IMR-90 (cell line): Measurements from ENCODE around the gene SNRK. TPM values are rescaled to one million over a fixed set of nuclear protein-coding genes. Genes with fewer than 3 reads are reported as not detected.

Source experiments
- ATAC-seq: fragments of 200-7000 bp; cut with Tn5 transposase; 2 replicates; pipeline ENCODE4 v1.9.1; 2020; ENCODE audit warnings: low read depth, mild to moderate bottlenecking, moderate library complexity
- BruUV-seq: library from RNA; stranded (reverse); fragments of 400-500 nt; replicated peaks from 2 replicates; lab custom pipeline; 2021; lab: Mats Ljungman, UMichigan
- CTCF ChIA-PET: fragments of 300-600 bp; formaldehyde crosslinking; extraction: SDS; loops from one replicate; lab custom pipeline; 2021; ENCODE audit warnings: antibody characterized with exemption; lab: Yijun Ruan, JAX
- POLR2A ChIA-PET: fragments of 300-600 bp; sonication (Branson Sonifier 250); formaldehyde crosslinking; loops from one replicate; lab custom pipeline; 2022; ENCODE audit warnings: antibody characterized with exemption; ENCODE audit not compliant: unreplicated experiment; lab: Charles Lee
- DNase-seq: peaks from one replicate; pipeline ENCODE4 v3.0.0; 2013
- H2AFZ ChIP-seq: replicated peaks from 2 replicates; pipeline ENCODE3; 2013; ENCODE audit warnings: low read length, mild to moderate bottlenecking; ENCODE audit not compliant: poor library complexity
- H2AK5ac ChIP-seq: 2 replicates; pipeline ENCODE4 v1.6.1; 2013; ENCODE audit warnings: low read depth, low read length, inconsistent platforms
- H2AK9ac ChIP-seq: replicated peaks from 2 replicates; pipeline ENCODE3; 2013; ENCODE audit warnings: mild to moderate bottlenecking, low read depth, low read length, moderate library complexity; ENCODE audit not compliant: poor library complexity
- H2BK120ac ChIP-seq: 2 replicates; pipeline ENCODE4 v1.6.1; 2013; ENCODE audit warnings: low read depth, low read length, inconsistent platforms
- H2BK15ac ChIP-seq: 3 replicates; pipeline ENCODE4 v1.6.1; 2013; ENCODE audit warnings: low read depth, low read length, inconsistent platforms
- H2BK20ac ChIP-seq: 2 replicates; pipeline ENCODE4 v1.6.1; 2013; ENCODE audit warnings: low read depth, mild to moderate bottlenecking, inconsistent platforms, low read length, moderate library complexity
- H2BK5ac ChIP-seq: 2 replicates; pipeline ENCODE4 v1.6.1; 2013; ENCODE audit warnings: mild to moderate bottlenecking, low read depth, low read length, inconsistent platforms; ENCODE audit not compliant: poor library complexity, severe bottlenecking
- H3K14ac ChIP-seq: replicated peaks from 2 replicates; pipeline ENCODE4 v1.6.1; 2013; ENCODE audit warnings: low read depth, low read length, inconsistent platforms
- H3K18ac ChIP-seq: 2 replicates; pipeline ENCODE4 v1.6.1; 2013; ENCODE audit warnings: low read depth, low read length, control low read depth
- H3K23ac ChIP-seq: 2 replicates; pipeline ENCODE4 v1.6.1; 2013; ENCODE audit warnings: low read depth, low read length, inconsistent platforms
- H3K27ac ChIP-seq: 2 replicates; pipeline ENCODE4 v1.5.1; 2013; ENCODE audit warnings: mild to moderate bottlenecking, control low read depth, low read length; ENCODE audit not compliant: insufficient read depth
- H3K27me3 ChIP-seq: 2 replicates; pipeline ENCODE4 v1.6.1; 2013; ENCODE audit warnings: low read length; ENCODE audit not compliant: control insufficient read depth, insufficient read depth
- H3K36me3 ChIP-seq: 2 replicates; pipeline ENCODE4 v1.6.1; 2013; ENCODE audit warnings: low read length, mixed read lengths; ENCODE audit not compliant: control insufficient read depth, insufficient read depth
- H3K4ac ChIP-seq: 2 replicates; pipeline ENCODE4 v1.6.1; 2013; ENCODE audit warnings: low read depth, low read length, inconsistent platforms
- H3K4me1 ChIP-seq: 2 replicates; pipeline ENCODE4 v1.6.1; 2013; ENCODE audit warnings: low read length, mixed read lengths; ENCODE audit not compliant: control insufficient read depth, insufficient read depth
- H3K4me2 ChIP-seq: 2 replicates; pipeline ENCODE4 v1.6.1; 2013; ENCODE audit warnings: low read depth, mild to moderate bottlenecking, control low read depth, low read length, moderate library complexity
- H3K4me3 ChIP-seq: 2 replicates; pipeline ENCODE4 v1.5.1; 2013; ENCODE audit warnings: low read depth, mild to moderate bottlenecking, control low read depth, low read length, moderate library complexity; ENCODE audit not compliant: insufficient read depth
- H3K56ac ChIP-seq: 2 replicates; pipeline ENCODE4 v1.6.1; 2013; ENCODE audit warnings: low read length, inconsistent platforms; ENCODE audit not compliant: insufficient read depth; ENCODE audit errors: extremely low read depth
- H3K79me1 ChIP-seq, 2 experiments: 2 replicates each; pipeline ENCODE4 v1.6.1; 2013; ENCODE audit warnings: low read length in 2 of 2, inconsistent platforms in 1 of 2, low read depth in 1 of 2
- H3K9ac ChIP-seq: 2 replicates; pipeline ENCODE4 v1.6.1; 2013; ENCODE audit warnings: low read depth, low read length, control low read depth
- H3K9me1 ChIP-seq: 2 replicates; pipeline ENCODE4 v1.6.1; 2013; ENCODE audit warnings: low read length, inconsistent platforms; ENCODE audit not compliant: insufficient read depth
- H3K9me3 ChIP-seq: 2 replicates; pipeline ENCODE4 v1.6.1; 2013; ENCODE audit warnings: low read length; ENCODE audit not compliant: control insufficient read depth, insufficient read depth
- H4K20me1 ChIP-seq: 2 replicates; pipeline ENCODE4 v1.6.1; 2013; ENCODE audit warnings: low read length, inconsistent platforms; ENCODE audit not compliant: insufficient read depth
- H4K5ac ChIP-seq: 2 replicates; pipeline ENCODE4 v1.6.1; 2013; ENCODE audit warnings: mild to moderate bottlenecking, low read depth, low read length, control low read depth
- H4K8ac ChIP-seq, 2 experiments: 2 replicates each; pipeline ENCODE4 v1.6.1; 2013; ENCODE audit warnings: low read depth in 2 of 2, low read length in 2 of 2, control low read depth in 1 of 2, inconsistent platforms in 1 of 2
- H4K91ac ChIP-seq: 2 replicates; pipeline ENCODE4 v1.6.1; 2013; ENCODE audit warnings: low read depth, low read length, inconsistent platforms; ENCODE audit not compliant: insufficient read depth
- BHLHE40 ChIP-seq: fragments of 150-350 bp; IDR thresholded peaks from 2 replicates; pipeline ENCODE4 v1.6.1; 2016; ENCODE audit warnings: mild to moderate bottlenecking, low read depth, low read length
- CEBPB ChIP-seq: IDR thresholded peaks from 2 replicates; pipeline ENCODE4 v1.6.1; 2012; ENCODE audit warnings: low read depth, low read length, improper control_type of control experiment
- CHD1 ChIP-seq: IDR thresholded peaks from 2 replicates; pipeline ENCODE4 v1.6.1; 2012; ENCODE audit warnings: low read depth, low read length, improper control_type of control experiment
- FOS ChIP-seq: fragments of 150-350 bp; IDR thresholded peaks from 2 replicates; pipeline ENCODE4 v1.6.1; 2016; ENCODE audit warnings: low read depth, low read length
- MAFK ChIP-seq: IDR thresholded peaks from 2 replicates; pipeline ENCODE4 v1.6.1; 2012; ENCODE audit warnings: low read depth, low read length, improper control_type of control experiment
- MAZ ChIP-seq: IDR thresholded peaks from 2 replicates; pipeline ENCODE4 v1.6.1; 2012; ENCODE audit warnings: low read depth, mild to moderate bottlenecking, low read length, improper control_type of control experiment, moderate library complexity, borderline replicate concordance
- MXI1 ChIP-seq: IDR thresholded peaks from 2 replicates; pipeline ENCODE4 v1.6.1; 2012; ENCODE audit warnings: low read depth, mild to moderate bottlenecking, low read length, moderate library complexity, borderline replicate concordance
- NFE2L2 ChIP-seq: fragments of 150-350 bp; IDR thresholded peaks from 2 replicates; pipeline ENCODE4 v1.6.1; 2016; ENCODE audit warnings: low read depth, mild to moderate bottlenecking, low read length
- POLR2A ChIP-seq: IDR thresholded peaks from 2 replicates; pipeline ENCODE4 v1.6.1; 2012; ENCODE audit warnings: mild to moderate bottlenecking, low read depth, low read length
- RAD21 ChIP-seq: IDR thresholded peaks from 2 replicates; pipeline ENCODE4 v1.6.1; 2012; ENCODE audit warnings: low read length, improper control_type of control experiment
- RCOR1 ChIP-seq: IDR thresholded peaks from 2 replicates; pipeline ENCODE4 v1.6.1; 2012; ENCODE audit warnings: mild to moderate bottlenecking, low read length, improper control_type of control experiment; ENCODE audit not compliant: insufficient replicate concordance
- RFX5 ChIP-seq: IDR thresholded peaks from 2 replicates; pipeline ENCODE4 v1.8.0; 2012; ENCODE audit warnings: low read depth, mild to moderate bottlenecking, low read length, moderate library complexity
- SMC3 ChIP-seq: fragments of 150-350 bp; IDR thresholded peaks from 2 replicates; pipeline ENCODE4 v1.6.1; 2016; ENCODE audit warnings: low read depth, mild to moderate bottlenecking, antibody characterized with exemption, low read length, moderate library complexity
- dilution Hi-C: fragments of 300-500 bp; cut with HindIII; formaldehyde crosslinking; loops from one replicate; pipeline ENCODE4 v1.14.3; 2018; ENCODE audit warnings: low sequenced_read_pairs; ENCODE audit not compliant: unreplicated experiment
- in situ Hi-C: fragments of 300-500 bp; cut with MboI; formaldehyde crosslinking; loops from 3 replicates; pipeline ENCODE4 v1.14.3; 2019; ENCODE audit warnings: low sequenced_read_pairs, inconsistent platforms, mixed read lengths
- intact Hi-C: fragments of 100-400 bp; cut with micrococcal nuclease; formaldehyde crosslinking; loops from 2 replicates; pipeline ENCODE4 v1.10.0; 2022
- polyA plus RNA-seq, 3 experiments: library from polyadenylated mRNA; depleted of rRNA; stranded (reverse); fragments of >200 nt; gene quantifications; 2 replicates each; pipeline ENCODE4 v1.2.3, GENCODE V29; 2012; ENCODE audit warnings: low replicate concordance in 1 of 3
- total RNA-seq: library from RNA; depleted of rRNA; stranded (reverse); fragments of >200 nt; gene quantifications from 2 replicates; pipeline ENCODE4 v1.2.3, GENCODE V29; 2012
- TF ChIP-seq, protein P1 (sequence below): fragments of 150-350 bp; IDR thresholded peaks from 2 replicates; pipeline ENCODE4 v1.6.1; 2017; ENCODE audit warnings: mild to moderate bottlenecking, antibody characterized with exemption, low read length, low read depth
- TF ChIP-seq, protein P2 (sequence below): fragments of 150-350 bp; IDR thresholded peaks from 2 replicates; pipeline ENCODE4 v1.6.1; 2016; ENCODE audit warnings: low read depth, mild to moderate bottlenecking, low read length, moderate library complexity, borderline replicate concordance

SNRK gene
- total and polyA plus RNA-seq, 2 of the 4 experiments (the other 2 are of a cell fraction): 4.7 to 23.1 TPM

DNA sequence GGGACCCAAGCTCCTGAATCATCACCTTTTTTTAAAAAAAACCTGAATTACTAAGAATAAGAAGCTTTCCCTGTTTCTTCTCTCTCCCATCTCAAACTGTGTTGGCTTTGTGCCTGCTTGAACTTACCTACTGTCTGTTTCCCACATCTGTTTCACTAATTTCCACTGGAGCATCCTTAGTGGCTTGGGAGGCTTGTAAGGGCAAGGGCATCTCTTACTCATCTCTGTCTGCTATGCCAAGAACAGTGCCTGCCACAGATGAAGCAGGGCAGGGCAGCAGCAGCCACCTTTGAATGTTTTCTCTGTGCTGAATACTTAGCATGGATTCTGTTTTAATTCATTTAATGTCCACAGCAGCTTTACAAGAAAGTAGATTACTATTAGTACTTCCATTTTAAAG, 42.3 kb downstream of the SNRK start:
- no peak overlapping the region for H3K23ac ChIP-seq
- peaks cover 20% of the 10 kb centered on the region for H4K20me1 ChIP-seq
- H2AFZ ChIP-seq: no peak overlapping the region
- intact Hi-C loops (no loop called here), in situ Hi-C loops (no loop called here), dilution Hi-C loops (no loop called here)
- H2BK5ac ChIP-seq: no peak overlapping the region
- H3K9me3 ChIP-seq: no peaks in the 10 kb centered on the region
- ATAC-seq (no peak), DNase-seq (no peak)
- H3K4me3 ChIP-seq: no peak overlapping the region
- no peak overlapping the region for H4K91ac ChIP-seq
- no peak overlapping the region for H2BK15ac ChIP-seq
- H3K9me1 ChIP-seq: no peaks in the 10 kb centered on the region
- no peak overlapping the region for H2BK20ac ChIP-seq
- H3K9ac ChIP-seq: no peak overlapping the region
- no peak overlapping the region for H3K4me2 ChIP-seq
- ChIA-PET CTCF (no interaction called here), POLR2A (no interaction called here)
- no peak overlapping the region for H3K14ac ChIP-seq
- H2AK5ac ChIP-seq: no peak overlapping the region
- H3K79me1 ChIP-seq: peaks cover 25 to 54% of the 10 kb centered on the region in 2 experiments
- no peak overlapping the region for H3K18ac ChIP-seq
- no peak overlapping the region for H3K27ac ChIP-seq
- H2AK9ac ChIP-seq: no peak overlapping the region
- H2BK120ac ChIP-seq: no peak overlapping the region
- H3K56ac ChIP-seq: no peak overlapping the region
- no peaks in the 10 kb centered on the region for H3K4me1 ChIP-seq
- TF ChIP-seq CHD1 (no peak), MAZ (no peak), NFE2L2 (no peak), RCOR1 (no peak), MAFK (no peak), SMC3 (no peak), MXI1 (no peak), BHLHE40 (no peak), RFX5 (no peak), POLR2A (no peak), CEBPB (no peak), FOS (no peak), RAD21 (no peak)
- TF ChIP-seq, protein P1, sequence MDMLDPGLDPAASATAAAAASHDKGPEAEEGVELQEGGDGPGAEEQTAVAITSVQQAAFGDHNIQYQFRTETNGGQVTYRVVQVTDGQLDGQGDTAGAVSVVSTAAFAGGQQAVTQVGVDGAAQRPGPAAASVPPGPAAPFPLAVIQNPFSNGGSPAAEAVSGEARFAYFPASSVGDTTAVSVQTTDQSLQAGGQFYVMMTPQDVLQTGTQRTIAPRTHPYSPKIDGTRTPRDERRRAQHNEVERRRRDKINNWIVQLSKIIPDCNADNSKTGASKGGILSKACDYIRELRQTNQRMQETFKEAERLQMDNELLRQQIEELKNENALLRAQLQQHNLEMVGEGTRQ: no peak
- TF ChIP-seq, protein P2, sequence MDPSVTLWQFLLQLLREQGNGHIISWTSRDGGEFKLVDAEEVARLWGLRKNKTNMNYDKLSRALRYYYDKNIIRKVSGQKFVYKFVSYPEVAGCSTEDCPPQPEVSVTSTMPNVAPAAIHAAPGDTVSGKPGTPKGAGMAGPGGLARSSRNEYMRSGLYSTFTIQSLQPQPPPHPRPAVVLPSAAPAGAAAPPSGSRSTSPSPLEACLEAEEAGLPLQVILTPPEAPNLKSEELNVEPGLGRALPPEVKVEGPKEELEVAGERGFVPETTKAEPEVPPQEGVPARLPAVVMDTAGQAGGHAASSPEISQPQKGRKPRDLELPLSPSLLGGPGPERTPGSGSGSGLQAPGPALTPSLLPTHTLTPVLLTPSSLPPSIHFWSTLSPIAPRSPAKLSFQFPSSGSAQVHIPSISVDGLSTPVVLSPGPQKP: no peak
- no TSS peak for BruUV-seq
- H4K8ac ChIP-seq: no peak overlapping the region
- no peak overlapping the region for H3K4ac ChIP-seq
- H3K27me3 ChIP-seq: no peaks in the 10 kb centered on the region
- no peak overlapping the region for H4K5ac ChIP-seq
- 0 out of 2 replicates have a peak, but pooled peaks cover under 1% of the 10 kb centered on the region for H3K36me3 ChIP-seq
